Upper lobe of left lung (tissue), 6 donors: ENCODE results near the gene SYN1. TPM values are rescaled to one million over a fixed set of nuclear protein-coding genes. Genes with fewer than 3 reads are reported as not detected.

ENCODE experiments used
- ATAC-seq, 2 donors: fragments of 200-7000 bp; cut with Tn5 transposase; one replicate each; pipeline ENCODE4 v1.9.1; 2022; ENCODE audit warnings: mild to moderate bottlenecking in 2 of 2, moderate library complexity in 2 of 2; ENCODE audit not compliant: low FRiP score in 2 of 2
- DNase-seq, 2 donors: peaks; one replicate each; pipeline ENCODE4 v3.0.0-alpha.2; 2019 to 2020
- H3K27ac ChIP-seq, 4 donors: fragments of 200-600 bp; sonication (generic); one replicate each; pipeline ENCODE4 v1.5.1; 2016 to 2019
- H3K27me3 ChIP-seq, 4 donors: fragments of 200-600 bp; sonication (generic); one replicate each; pipeline ENCODE4 v1.5.1; 2017 to 2019
- H3K36me3 ChIP-seq, 4 donors: fragments of 200-600 bp; sonication (generic); one replicate each; pipeline ENCODE4 v1.5.1; 2016 to 2019
- H3K4me1 ChIP-seq, 4 donors: fragments of 200-600 bp; sonication (generic); one replicate each; pipeline ENCODE4 v1.5.1; 2018 to 2019
- H3K4me3 ChIP-seq, 4 donors: fragments of 200-600 bp; sonication (generic); one replicate each; pipeline ENCODE4 v1.5.1; 2017 to 2019; ENCODE audit warnings: mild to moderate bottlenecking in 2 of 4, moderate library complexity in 1 of 4
- H3K9me3 ChIP-seq, 4 donors: fragments of 200-600 bp; sonication (generic); one replicate each; pipeline ENCODE4 v1.5.1; 2018 to 2019
- CTCF ChIP-seq, 6 experiments: fragments of 450-650 bp in 4 of 6; fragments of 200-600 bp in 2 of 6; sonication (generic) in 2 of 6; IDR thresholded peaks; one replicate each; pipeline ENCODE4 v1.5.1; 2016 to 2019; ENCODE audit warnings: antibody characterized with exemption in 6 of 6
- EP300 ChIP-seq, 4 donors: sonication (generic); formaldehyde crosslinking; IDR thresholded peaks; one replicate each; pipeline ENCODE4 v1.5.1; 2017; ENCODE audit warnings: antibody characterized with exemption in 4 of 4, control low read depth in 2 of 4
- POLR2A ChIP-seq, 4 donors: fragments of 450-650 bp; IDR thresholded peaks; one replicate each; pipeline ENCODE4 v1.5.1; 2016 to 2017; ENCODE audit warnings: antibody characterized with exemption in 4 of 4, mild to moderate bottlenecking in 2 of 4
- POLR2AphosphoS5 ChIP-seq, 2 donors: sonication (generic); formaldehyde crosslinking; IDR thresholded peaks; one replicate each; pipeline ENCODE4 v1.5.1; 2017; ENCODE audit warnings: antibody characterized with exemption in 2 of 2
- WGBS, 2 donors: methylation state at CpG; one replicate each; pipeline ENCODE4 v1.1.5; 2017 to 2018; 5-methylcytosine and 5-hydroxymethylcytosine counted together
- total RNA-seq, 6 donors: library from RNA; depleted of rRNA in 4 of 6; stranded (reverse); fragments of >200 nt in 4 of 6; gene quantifications; one replicate each; pipeline versions ENCODE4 v1.1.0 to v1.2.1, GENCODE V29; 2016 to 2021
- donor health status: DM: no; HTN: no; CAD: no; lungs with moderate emphysema.
- donor health status: DM: no; HTN: yes; CAD: no; lungs with severe emphysema.

SYN1 gene
- total RNA-seq, 6 donors from 2014 or later: 0.20 to 11.5 (median 0.56) TPM

- H3K27ac ChIP-seq: no peak overlapping the region
- no peak for ATAC-seq
- H3K36me3 ChIP-seq: peaks cover 0 to 17% (median 0%) of the 10 kb centered on the region in 4 donors
- peaks cover 0 to 8% (median 0%) of the 10 kb centered on the region in 4 donors for H3K4me1 ChIP-seq
- TF ChIP-seq EP300 (IDR thresholded peaks at IDR 0.05): no peak
- TF ChIP-seq POLR2AphosphoS5 (IDR thresholded peaks at IDR 0.05): no peak
- TF ChIP-seq POLR2A (IDR thresholded peaks at IDR 0.05): no peak
- no peak for TF ChIP-seq CTCF (IDR thresholded peaks at IDR 0.05)
- no peaks in the 10 kb centered on the region for H3K27me3 ChIP-seq
- no peaks in the 10 kb centered on the region for H3K9me3 ChIP-seq
- H3K4me3 ChIP-seq: no peak overlapping the region
- DNase-seq: no peak
- WGBS, 2 donors: 84 to 89% methylated on average over 5 of the region's 5 CpGs
Measured at GRCh38 chrX:47631676-47632075, 12.0 kb upstream of the SYN1 start.

DNA sequence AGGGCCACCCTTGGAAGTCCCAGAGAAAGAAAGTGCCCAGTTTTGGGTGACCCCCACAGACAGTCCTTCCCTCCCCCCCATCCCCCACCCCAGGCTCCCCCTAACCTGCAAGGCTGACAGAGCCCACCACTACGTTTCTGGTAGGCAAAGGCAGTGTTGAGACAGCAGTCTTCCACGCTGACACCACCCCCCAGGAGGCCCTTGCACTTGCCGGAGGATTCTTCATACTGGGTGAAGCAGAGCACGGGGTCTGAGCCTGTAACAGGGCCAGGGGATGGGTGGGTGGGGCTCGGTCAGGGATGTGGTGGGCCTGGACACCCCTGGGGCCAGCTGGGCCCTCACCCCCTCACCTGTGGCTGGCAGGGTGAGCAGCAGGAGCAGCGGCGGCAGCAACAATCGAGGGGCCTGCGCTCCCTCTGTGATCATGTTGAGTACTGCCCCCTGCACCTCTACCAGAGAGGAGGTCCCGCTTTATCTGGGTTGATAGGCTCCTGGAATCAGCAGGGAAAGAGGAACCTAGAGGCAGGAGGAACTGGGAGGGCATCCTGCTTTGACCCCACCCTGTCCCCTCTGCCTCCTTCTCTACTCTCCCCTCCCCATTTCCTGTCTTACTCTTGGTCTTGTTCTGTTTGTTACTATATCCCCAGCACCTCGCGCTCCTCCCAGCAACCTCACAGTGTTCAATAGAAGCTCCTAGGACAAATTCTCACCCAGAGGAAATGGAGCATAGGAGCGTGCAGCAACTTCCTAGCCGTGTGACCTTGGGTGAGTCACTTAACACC lies 10.0 kb upstream of the SYN1 start, which contains the start of gene CFP:
TSS of gene CFP (minus strand) at position 512 of the 782 bp plus-strand sequence. CDS start at position 426, 86 bp downstream.
- TF ChIP-seq POLR2AphosphoS5 (IDR thresholded peaks at IDR 0.05) (no peak), EP300 (IDR thresholded peaks at IDR 0.05) (no peak), CTCF (IDR thresholded peaks at IDR 0.05) (no peak), POLR2A (IDR thresholded peaks at IDR 0.05) (no peak)
- no peaks in the 10 kb centered on the region for H3K9me3 ChIP-seq
- peak in 1 of 2 donors; percentile 57 for ATAC-seq
- H3K4me1 ChIP-seq: peaks cover 0 to 8% (median 0%) of the 10 kb centered on the region in 4 donors
- no peaks in the 10 kb centered on the region for H3K27me3 ChIP-seq
- peak in 1 of 2 donors; percentile 18 for DNase-seq
- peak within 1 kb of the TSS in 3 of 4 donors; percentile 68 to 78 (median 73) for H3K27ac ChIP-seq
- peak within 1 kb of the TSS in 3 of 4 donors; percentile 20 to 39 (median 22) for H3K4me3 ChIP-seq
- H3K36me3 ChIP-seq: peaks cover 0 to 3% (median 0%) of the 10 kb centered on the region in 4 donors
- WGBS, 2 donors: 27 to 70% methylated on average over 5 to 13 of the region's 14 CpGs

- no peak for TF ChIP-seq CTCF (IDR thresholded peaks at IDR 0.05)
- no peak for TF ChIP-seq EP300 (IDR thresholded peaks at IDR 0.05)
- no peak for TF ChIP-seq POLR2AphosphoS5 (IDR thresholded peaks at IDR 0.05)
- no peak for TF ChIP-seq POLR2A (IDR thresholded peaks at IDR 0.05)
- ATAC-seq (no peak), DNase-seq (no peak)
- H3K27ac ChIP-seq: peak overlapping the region in 3 of 4 donors; percentile 68 to 78 (median 73)
- peaks cover 0 to 9% (median under 1%) of the 10 kb centered on the region in 4 donors for H3K4me1 ChIP-seq
- H3K9me3 ChIP-seq: no peaks in the 10 kb centered on the region
- 81% methylated on average over 1 of the region's 1 CpG; no CpG with 5 or more reads in 1 of the 2 donors for WGBS, 2 donors
- peaks cover 0 to 3% (median 0%) of the 10 kb centered on the region in 4 donors for H3K36me3 ChIP-seq
- H3K4me3 ChIP-seq: peak overlapping the region in 1 of 4 donors; percentile 39
- no peaks in the 10 kb centered on the region for H3K27me3 ChIP-seq
Measured at GRCh38 chrX:47628982-47629381, 9.3 kb upstream of the SYN1 start.

DNA sequence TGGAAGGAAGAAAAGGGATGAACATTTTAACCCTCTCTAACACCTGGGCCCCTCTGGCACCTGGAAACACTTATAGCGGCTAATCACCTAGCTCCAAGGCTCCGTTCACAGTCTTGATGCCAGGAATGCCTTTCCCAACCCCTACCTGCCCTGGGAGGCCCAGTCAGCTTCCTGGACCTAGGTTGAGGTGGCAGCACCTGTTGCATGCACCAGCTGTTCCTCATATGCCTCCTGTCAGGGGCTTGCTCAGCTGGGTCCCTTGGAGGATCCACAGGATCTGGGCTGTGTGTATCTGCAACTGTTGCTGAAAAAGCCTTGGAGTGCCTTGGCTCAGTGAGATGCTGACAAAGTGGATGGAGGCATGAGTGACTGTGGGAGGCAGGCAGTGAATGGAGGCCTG lies 5.7 kb upstream of the SYN1 start:
- TF ChIP-seq EP300 (IDR thresholded peaks at IDR 0.05): no peak
- TF ChIP-seq CTCF (IDR thresholded peaks at IDR 0.05): no peak
- TF ChIP-seq POLR2AphosphoS5 (IDR thresholded peaks at IDR 0.05): no peak
- no peak for TF ChIP-seq POLR2A (IDR thresholded peaks at IDR 0.05)
- Histone ChIP-seq H3K27me3 (peaks cover 0 to 3% (median 0%) of the 10 kb centered on the region in 4 donors), H3K4me1 (peaks cover 0 to 11% (median 1%) of the 10 kb centered on the region in 4 donors), H3K4me3 (no peak overlapping the region), H3K9me3 (no peaks in the 10 kb centered on the region), H3K36me3 (peaks cover 0 to 3% (median 0%) of the 10 kb centered on the region in 4 donors), H3K27ac (no peak overlapping the region)
- no peak for ATAC-seq
- 95% methylated on average over 2 of the region's 2 CpGs; no CpG with 5 or more reads in 1 of the 2 donors for WGBS, 2 donors
- no peak for DNase-seq
